Upper lobe of right lung (tissue), 1 donor: ENCODE data around the gene ANGEL1. TPM values are rescaled to one million over a fixed set of nuclear protein-coding genes. Genes with fewer than 3 reads are reported as not detected.

Experiments used
- ATAC-seq: fragments of 200-7000 bp; cut with Tn5 transposase; one replicate; pipeline ENCODE4 v1.9.1; 2020; ENCODE audit warnings: mild to moderate bottlenecking, moderate library complexity
- DNase-seq: peaks from one replicate; pipeline ENCODE4 v3.0.0-alpha.2; 2020
- H3K27ac ChIP-seq: fragments of 200-600 bp; one replicate; pipeline ENCODE4 v1.8.0; 2022
- H3K27me3 ChIP-seq: fragments of 200-600 bp; one replicate; pipeline ENCODE4 v1.8.0; 2022; ENCODE audit warnings: mild to moderate bottlenecking
- H3K36me3 ChIP-seq: fragments of 200-600 bp; one replicate; pipeline ENCODE4 v1.8.0; 2022
- H3K4me1 ChIP-seq: fragments of 200-600 bp; one replicate; pipeline ENCODE4 v1.8.0; 2022
- H3K4me3 ChIP-seq: fragments of 200-600 bp; one replicate; pipeline ENCODE4 v1.8.0; 2022; ENCODE audit warnings: mild to moderate bottlenecking
- H3K9me3 ChIP-seq: fragments of 200-600 bp; one replicate; pipeline ENCODE4 v1.8.0; 2022
- CTCF ChIP-seq: fragments of 200-600 bp; IDR thresholded peaks from one replicate; pipeline ENCODE4 v1.8.0; 2022; ENCODE audit warnings: antibody characterized with exemption
- intact Hi-C: fragments of 100-400 bp; cut with DNase I; formaldehyde crosslinking; loops from one replicate; pipeline ENCODE4 v1.11.0; 2022
- total RNA-seq: library from RNA; stranded (reverse); fragmentation: NEBNext Ultra II Directional; extraction: Animal tissue kit (Norgen Biotek cat#: 25700); gene quantifications from one replicate; pipeline ENCODE4 v1.2.1, GENCODE V29; 2021
- donor health status: DM: no; HTN: yes; CAD: no; lungs with severe emphysema.

The ANGEL1 gene
- total RNA-seq, 1 donor from 2014 or later, result 24.1 TPM

DNA sequence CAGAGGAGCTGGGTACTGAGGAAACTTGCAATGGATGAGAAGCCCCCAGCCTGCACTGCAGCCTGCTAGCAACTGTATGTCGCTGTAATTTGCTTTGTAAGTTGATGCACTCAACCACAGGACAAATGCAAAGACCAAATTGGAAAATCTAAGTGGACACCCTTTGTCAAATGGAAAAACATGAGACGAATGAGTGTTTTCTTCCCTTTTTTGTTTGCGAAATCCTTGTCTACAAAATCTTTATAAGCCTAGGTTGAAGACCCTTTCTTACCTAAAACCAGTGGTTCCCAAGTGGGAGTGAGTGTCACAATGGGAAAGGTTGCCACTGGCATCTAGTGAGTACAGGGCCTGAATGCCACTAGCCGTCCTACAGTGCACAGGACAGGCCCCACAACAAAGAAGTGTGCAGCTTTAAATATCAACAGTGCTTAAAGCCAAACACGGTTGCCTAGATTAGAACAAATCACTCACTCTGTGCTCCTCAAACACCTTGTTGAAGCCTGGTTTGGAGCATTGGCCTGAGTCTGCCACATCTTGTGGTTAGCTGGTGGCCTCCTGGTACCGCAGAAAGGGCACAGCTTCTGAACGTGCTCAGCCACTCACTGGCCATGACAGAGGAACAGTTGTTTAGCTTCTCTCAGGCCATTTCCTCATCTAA, 59.0 kb downstream of the ANGEL1 start:
- H3K27ac ChIP-seq, result no peak overlapping the region
- TF ChIP-seq CTCF, result no peak
- ATAC-seq (no peak), DNase-seq (no peak)
- H3K36me3 ChIP-seq, result no peaks in the 10 kb centered on the region
- no peak overlapping the region for H3K4me3 ChIP-seq
- intact Hi-C loops, result no loop called here
- no peaks in the 10 kb centered on the region for H3K9me3 ChIP-seq
- H3K4me1 ChIP-seq, result no peaks in the 10 kb centered on the region
- no peaks in the 10 kb centered on the region for H3K27me3 ChIP-seq

DNA sequence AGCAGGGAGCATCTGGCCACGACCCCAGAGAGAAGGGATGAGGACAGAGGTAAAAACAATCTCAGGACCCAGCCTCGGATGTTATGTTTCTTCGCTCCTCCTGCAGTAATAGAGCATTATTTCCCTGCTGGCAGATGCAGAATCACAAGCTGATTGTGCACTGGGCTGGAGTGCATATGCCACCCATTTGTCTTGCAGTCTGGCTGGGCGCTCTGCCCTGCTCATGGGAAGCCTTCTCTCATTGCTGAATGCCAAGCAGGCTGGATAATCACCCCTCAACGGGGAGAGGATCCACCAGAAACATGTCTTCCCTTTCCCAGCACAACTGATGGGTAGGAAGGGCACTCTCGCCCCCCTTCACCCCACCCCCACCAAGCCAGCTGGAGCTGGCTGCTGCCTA, 59.9 kb downstream of the ANGEL1 start:
- no peaks in the 10 kb centered on the region for H3K27me3 ChIP-seq
- no peak for DNase-seq
- H3K27ac ChIP-seq, result no peak overlapping the region
- ATAC-seq, result no peak
- H3K9me3 ChIP-seq, result no peaks in the 10 kb centered on the region
- no peak for TF ChIP-seq CTCF
- no peaks in the 10 kb centered on the region for H3K4me1 ChIP-seq
- no peaks in the 10 kb centered on the region for H3K36me3 ChIP-seq
- intact Hi-C loops, result no loop called here
- H3K4me3 ChIP-seq, result no peak overlapping the region

DNA sequence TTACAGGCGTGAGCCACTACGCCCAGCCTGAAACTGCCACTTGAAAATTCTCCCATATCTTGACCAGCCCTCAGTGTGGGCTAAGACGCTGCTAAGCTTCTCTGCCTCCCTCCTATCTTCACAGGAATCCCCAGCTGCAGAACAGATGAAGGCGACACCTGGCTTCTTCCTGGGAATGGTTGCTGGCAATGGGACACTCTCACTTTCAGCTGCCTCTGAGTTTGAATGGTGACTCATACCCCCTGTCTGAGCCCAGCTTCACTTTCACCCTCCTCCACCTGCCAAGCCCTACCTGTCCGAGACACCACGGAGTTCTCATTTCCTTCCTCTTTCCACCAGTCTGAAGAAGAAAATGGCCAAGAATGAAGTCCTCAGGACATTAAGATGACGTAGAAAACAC, 69.7 kb downstream of the ANGEL1 start:
- DNase-seq (no peak), ATAC-seq (peak; percentile 77)
- Histone ChIP-seq H3K4me1 (no peaks in the 10 kb centered on the region), H3K27ac (no peak overlapping the region), H3K36me3 (no peaks in the 10 kb centered on the region), H3K9me3 (no peaks in the 10 kb centered on the region), H3K27me3 (no peaks in the 10 kb centered on the region), H3K4me3 (no peak overlapping the region)
- intact Hi-C loops, result no loop called here
- no peak for TF ChIP-seq CTCF

GRCh38 chr14:76742185-76742584, 70.5 kb downstream of the ANGEL1 start:
- ATAC-seq (no peak), DNase-seq (no peak)
- no peaks in the 10 kb centered on the region for H3K9me3 ChIP-seq
- H3K36me3 ChIP-seq, result no peaks in the 10 kb centered on the region
- H3K27me3 ChIP-seq, result no peaks in the 10 kb centered on the region
- intact Hi-C loops, result no loop called here
- H3K4me1 ChIP-seq, result no peaks in the 10 kb centered on the region
- H3K27ac ChIP-seq, result no peak overlapping the region
- TF ChIP-seq CTCF, result no peak
- H3K4me3 ChIP-seq, result no peak overlapping the region

- Histone ChIP-seq H3K9me3 (no peaks in the 10 kb centered on the region), H3K36me3 (no peaks in the 10 kb centered on the region), H3K27me3 (no peaks in the 10 kb centered on the region), H3K27ac (no peak overlapping the region), H3K4me3 (no peak overlapping the region), H3K4me1 (no peaks in the 10 kb centered on the region)
- TF ChIP-seq CTCF, result no peak
- intact Hi-C loops, result no loop called here
- DNase-seq (no peak), ATAC-seq (no peak)
These were observed 71.6 kb downstream of the ANGEL1 start for GRCh38 chr14:76741074-76741473.

Other genes with a start within 250 kb of the ANGEL1 start
- gene VASH1, start 51.4 kb downstream of the ANGEL1 start, total RNA-seq, result 37.1 TPM
- gene LRRC74A, start 13.5 kb upstream of the ANGEL1 start, total RNA-seq, result not detected
- gene IRF2BPL, start 215.8 kb upstream of the ANGEL1 start, total RNA-seq, result 50.6 TPM